Glutamatergic neuron (in vitro differentiated cells): Measurements from ENCODE around the gene CAND1. TPM values are rescaled to one million over a fixed set of nuclear protein-coding genes. Genes with fewer than 3 reads are reported as not detected.

Experiments used
- DNase-seq: peaks from one replicate; pipeline ENCODE4 v3.0.0; 2022
- H3K27ac Mint-ChIP-seq: one replicate; pipeline ENCODE4 v1.8.0; 2020; ENCODE audit warnings: mild to moderate bottlenecking, mixed read lengths, inconsistent platforms; ENCODE audit not compliant: unreplicated experiment
- H3K27me3 Mint-ChIP-seq: one replicate; pipeline ENCODE4 v1.8.0; 2020; ENCODE audit warnings: mild to moderate bottlenecking, moderate library complexity, mixed read lengths, inconsistent platforms; ENCODE audit not compliant: unreplicated experiment
- H3K36me3 Mint-ChIP-seq: one replicate; pipeline ENCODE4 v1.8.0; 2020; ENCODE audit warnings: mild to moderate bottlenecking, mixed read lengths, inconsistent platforms; ENCODE audit not compliant: unreplicated experiment
- H3K4me1 Mint-ChIP-seq: one replicate; pipeline ENCODE4 v1.8.0; 2020; ENCODE audit warnings: mild to moderate bottlenecking, low read depth, mixed read lengths, inconsistent platforms; ENCODE audit not compliant: unreplicated experiment
- H3K4me3 Mint-ChIP-seq: one replicate; pipeline ENCODE4 v1.8.0; 2020; ENCODE audit warnings: mild to moderate bottlenecking, mixed read lengths, inconsistent platforms; ENCODE audit not compliant: unreplicated experiment
- H3K9me3 Mint-ChIP-seq: one replicate; pipeline ENCODE4 v1.8.0; 2020; ENCODE audit warnings: mild to moderate bottlenecking, moderate library complexity, mixed read lengths, inconsistent platforms; ENCODE audit not compliant: unreplicated experiment
- total RNA-seq: library from RNA; stranded (reverse); fragmentation: NEBNext Ultra II Directional; extraction: Animal tissue kit (Norgen Biotek cat#: 25700); gene quantifications from one replicate; pipeline ENCODE4 v1.2.1, GENCODE V29; 2021; ENCODE audit not compliant: unreplicated experiment
- TF ChIP-seq, protein P1 (sequence below): fragments of 200-600 bp; sonication (generic); IDR thresholded peaks from one replicate; pipeline ENCODE4 v1.5.0; 2021; ENCODE audit not compliant: partially characterized antibody, unreplicated experiment

The CAND1 gene
- total RNA-seq, 1 donor from 2014 or later = 195 TPM

DNA sequence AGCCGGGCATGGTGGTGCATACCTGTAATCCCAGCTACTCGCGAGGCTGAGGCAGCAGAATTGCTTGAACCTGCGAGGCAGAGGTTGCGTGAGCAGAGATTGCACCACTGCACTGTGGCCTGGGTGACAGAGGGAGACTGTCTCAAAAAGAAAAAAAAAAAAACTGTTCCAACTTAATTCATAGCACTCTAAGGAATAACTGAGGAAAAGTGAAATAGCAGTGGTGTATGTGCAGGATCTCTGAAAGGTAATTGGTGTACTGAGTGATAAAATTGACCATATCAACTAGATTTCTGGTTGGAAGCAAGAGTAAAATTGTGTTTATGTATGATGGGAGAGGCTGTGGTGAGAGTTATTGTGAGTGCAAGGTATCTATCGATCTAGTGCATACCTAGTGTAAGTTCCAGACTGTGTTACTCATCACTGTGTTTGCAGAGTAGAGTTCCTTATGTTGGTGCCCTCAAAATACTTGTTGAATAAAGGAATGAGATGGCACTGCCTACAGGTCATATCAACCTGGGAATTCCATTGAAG lies 6.3 kb downstream of the CAND1 start:
- no peaks in the 10 kb centered on the region for H3K36me3 Mint-ChIP-seq
- H3K4me1 Mint-ChIP-seq = peaks cover 16% of the 10 kb centered on the region
- TF ChIP-seq, protein P1, sequence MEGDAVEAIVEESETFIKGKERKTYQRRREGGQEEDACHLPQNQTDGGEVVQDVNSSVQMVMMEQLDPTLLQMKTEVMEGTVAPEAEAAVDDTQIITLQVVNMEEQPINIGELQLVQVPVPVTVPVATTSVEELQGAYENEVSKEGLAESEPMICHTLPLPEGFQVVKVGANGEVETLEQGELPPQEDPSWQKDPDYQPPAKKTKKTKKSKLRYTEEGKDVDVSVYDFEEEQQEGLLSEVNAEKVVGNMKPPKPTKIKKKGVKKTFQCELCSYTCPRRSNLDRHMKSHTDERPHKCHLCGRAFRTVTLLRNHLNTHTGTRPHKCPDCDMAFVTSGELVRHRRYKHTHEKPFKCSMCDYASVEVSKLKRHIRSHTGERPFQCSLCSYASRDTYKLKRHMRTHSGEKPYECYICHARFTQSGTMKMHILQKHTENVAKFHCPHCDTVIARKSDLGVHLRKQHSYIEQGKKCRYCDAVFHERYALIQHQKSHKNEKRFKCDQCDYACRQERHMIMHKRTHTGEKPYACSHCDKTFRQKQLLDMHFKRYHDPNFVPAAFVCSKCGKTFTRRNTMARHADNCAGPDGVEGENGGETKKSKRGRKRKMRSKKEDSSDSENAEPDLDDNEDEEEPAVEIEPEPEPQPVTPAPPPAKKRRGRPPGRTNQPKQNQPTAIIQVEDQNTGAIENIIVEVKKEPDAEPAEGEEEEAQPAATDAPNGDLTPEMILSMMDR = no peak
- no peak overlapping the region for H3K4me3 Mint-ChIP-seq
- no peaks in the 10 kb centered on the region for H3K27me3 Mint-ChIP-seq
- no peak overlapping the region for H3K27ac Mint-ChIP-seq
- H3K9me3 Mint-ChIP-seq = peaks cover 1% of the 10 kb centered on the region
- no peak for DNase-seq

DNA sequence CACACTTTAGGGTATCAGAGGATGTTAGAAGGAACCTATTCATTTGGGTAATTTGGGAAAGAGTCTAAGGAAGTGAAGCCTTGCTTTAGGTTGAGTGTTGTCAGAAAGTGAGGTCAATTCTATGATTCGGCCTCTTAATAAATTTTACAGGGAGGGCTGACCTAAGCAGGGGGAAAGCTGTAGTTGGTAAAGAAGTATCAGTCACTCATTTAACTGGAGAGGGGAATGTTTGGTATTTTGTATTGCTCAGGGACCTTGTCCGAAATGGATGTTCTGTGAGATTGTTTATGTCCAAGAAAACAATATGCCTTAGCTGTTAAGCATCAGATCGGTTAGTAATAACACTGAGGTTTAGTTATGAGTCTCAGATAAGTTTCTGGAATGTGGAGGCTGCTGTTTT lies 7.3 kb downstream of the CAND1 start:
- no peak overlapping the region for H3K27ac Mint-ChIP-seq
- no peak overlapping the region for H3K4me3 Mint-ChIP-seq
- peaks cover 1% of the 10 kb centered on the region for H3K9me3 Mint-ChIP-seq
- H3K36me3 Mint-ChIP-seq = no peaks in the 10 kb centered on the region
- TF ChIP-seq, protein P1 = no peak
- DNase-seq = no peak
- H3K27me3 Mint-ChIP-seq = no peaks in the 10 kb centered on the region
- peaks cover 9% of the 10 kb centered on the region for H3K4me1 Mint-ChIP-seq

DNA sequence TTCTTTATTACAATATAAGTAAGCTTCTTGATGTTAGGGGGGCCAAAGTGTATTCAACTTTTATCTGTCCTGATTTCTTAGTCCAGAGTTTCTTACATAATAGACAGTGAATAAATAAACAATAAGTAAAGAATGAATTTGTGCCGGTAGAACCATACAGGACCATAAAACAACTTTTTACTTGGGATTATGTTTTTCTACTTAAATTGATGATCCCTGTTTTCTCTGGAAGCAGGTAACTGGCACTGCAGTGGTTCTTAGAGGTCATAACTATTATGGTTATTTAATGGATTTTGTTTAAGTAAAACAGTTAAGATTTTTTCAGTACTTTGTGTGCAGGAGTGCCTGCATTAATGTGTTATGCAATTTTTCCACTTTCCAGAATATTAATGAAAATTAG lies 10.5 kb downstream of the CAND1 start:
- Mint-ChIP-seq H3K9me3 (peaks cover 1% of the 10 kb centered on the region), H3K27me3 (no peaks in the 10 kb centered on the region), H3K36me3 (no peaks in the 10 kb centered on the region), H3K4me1 (peaks cover 5% of the 10 kb centered on the region), H3K27ac (no peak overlapping the region), H3K4me3 (no peak overlapping the region)
- TF ChIP-seq, protein P1 = no peak
- DNase-seq = no peak

DNA sequence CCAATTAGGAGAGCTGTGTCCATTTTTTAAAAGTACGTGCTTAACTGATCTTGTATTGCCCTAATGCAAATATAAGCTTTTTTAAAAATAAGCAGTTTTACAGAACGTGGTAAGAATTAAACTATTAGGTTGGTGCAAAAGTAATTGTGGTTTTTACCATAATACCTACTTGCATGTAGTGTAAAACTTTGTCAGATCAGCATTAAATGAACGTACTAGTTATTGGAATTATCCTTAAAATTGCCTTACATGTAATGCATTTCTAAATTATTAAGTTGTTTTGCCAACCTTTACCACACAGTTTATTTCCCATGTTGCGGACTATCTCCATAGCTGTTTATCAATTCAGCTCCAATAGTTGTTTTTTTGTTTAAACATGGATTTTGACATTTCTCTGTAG lies 10.9 kb downstream of the CAND1 start:
- no peak for DNase-seq
- Mint-ChIP-seq H3K27ac (no peak overlapping the region), H3K4me1 (peaks cover 5% of the 10 kb centered on the region), H3K9me3 (peaks cover 1% of the 10 kb centered on the region), H3K27me3 (no peaks in the 10 kb centered on the region), H3K36me3 (no peaks in the 10 kb centered on the region), H3K4me3 (no peak overlapping the region)
- TF ChIP-seq, protein P1 = no peak

DNA sequence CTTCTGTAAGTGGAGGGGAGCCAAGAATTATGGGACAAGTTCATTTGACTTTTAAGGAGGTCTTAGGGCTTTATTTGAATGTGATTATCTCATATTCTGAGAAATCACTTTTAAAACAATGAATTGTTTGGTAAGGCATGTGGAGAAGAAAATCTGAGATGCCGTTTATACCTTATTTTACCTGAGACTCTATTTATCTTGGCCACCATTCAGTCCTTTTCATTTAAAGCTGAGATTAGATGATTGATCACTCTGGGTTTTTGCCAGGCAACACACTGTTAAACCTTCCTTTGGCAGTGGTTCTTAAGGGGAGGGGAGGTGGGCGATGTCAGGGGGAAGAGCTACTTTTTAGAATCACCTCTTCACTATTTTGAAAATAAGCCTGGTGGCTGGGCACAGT lies 11.4 kb downstream of the CAND1 start:
- no peaks in the 10 kb centered on the region for H3K27me3 Mint-ChIP-seq
- no peak overlapping the region for H3K27ac Mint-ChIP-seq
- DNase-seq = no peak
- no peaks in the 10 kb centered on the region for H3K9me3 Mint-ChIP-seq
- H3K4me1 Mint-ChIP-seq = peaks cover 3% of the 10 kb centered on the region
- H3K4me3 Mint-ChIP-seq = no peak overlapping the region
- TF ChIP-seq, protein P1 = no peak
- no peaks in the 10 kb centered on the region for H3K36me3 Mint-ChIP-seq
